K562 (cell line): Measurements from ENCODE around the gene SPRED2.

ENCODE experiments used
- EP300 ChIP-seq: IDR thresholded peaks from 2 replicates; pipeline ENCODE4 v1.6.1; 2012; ENCODE audit warnings: low read length, improper control_type of control experiment
- HDGF ChIP-seq: fragments of 450-650 bp; IDR thresholded peaks from 2 replicates; pipeline ENCODE4 v1.6.1; 2016
- NFRKB ChIP-seq: fragments of 450-650 bp; IDR thresholded peaks from 2 replicates; pipeline ENCODE4 v1.6.1; 2016; ENCODE audit warnings: low read depth
- POLR2A ChIP-seq: fragments of 450-650 bp; conservative IDR thresholded peaks from 2 replicates; pipeline ENCODE4 v1.6.1; 2016
- POLR2AphosphoS5 ChIP-seq: IDR thresholded peaks from 2 replicates; pipeline ENCODE4 v1.6.1; 2011; ENCODE audit warnings: mild to moderate bottlenecking, low read depth, low read length, moderate library complexity; ENCODE audit not compliant: control insufficient read depth, insufficient read depth
- YY1 ChIP-seq, 3 experiments: IDR thresholded peaks; 2 replicates each; pipeline ENCODE4 v1.6.1; 2011; ENCODE audit warnings: low read length in 2 of 3, mild to moderate bottlenecking in 2 of 3, moderate library complexity in 2 of 3, borderline replicate concordance in 1 of 3, control low read depth in 1 of 3, low read depth in 1 of 3; ENCODE audit not compliant: insufficient read depth in 3 of 3, insufficient replicate concordance in 2 of 3, control insufficient read depth in 1 of 3, insufficient read length in 1 of 3; ENCODE audit errors: extremely low read depth in 1 of 3
- ZKSCAN8 ChIP-seq: fragments of 200-800 bp; sonication (Bioruptor generic); IDR thresholded peaks from 2 replicates; pipeline ENCODE4 v1.6.1; 2016; ENCODE audit warnings: missing genetic modification characterization, missing compliant biosample characterization
- TF ChIP-seq, protein P1 (sequence below), 2 experiments: fragments of 450-650 bp; formaldehyde crosslinking in 1 of 2; IDR thresholded peaks; 2 replicates each; pipeline versions ENCODE4 v1.4.0 to v1.6.1; 2014 to 2020; ENCODE audit warnings: mild to moderate bottlenecking in 2 of 2, borderline replicate concordance in 1 of 2, low read depth in 1 of 2
- TF ChIP-seq, protein P2 (sequence below): fragments of 450-650 bp; IDR thresholded peaks from 2 replicates; pipeline ENCODE4 v1.7.1; 2018; ENCODE audit warnings: mild to moderate bottlenecking, low read depth; ENCODE audit not compliant: partially characterized antibody
- TF ChIP-seq, protein P3 (sequence below): fragments of 450-650 bp; conservative IDR thresholded peaks from 2 replicates; pipeline ENCODE4 v1.6.1; 2016; ENCODE audit warnings: missing genetic modification characterization, low read depth, mild to moderate bottlenecking, missing compliant biosample characterization, moderate library complexity
- TF ChIP-seq, protein P4 (sequence below), 3 experiments: IDR thresholded peaks in 2 of 3; conservative IDR thresholded peaks in 1 of 3; 2 replicates each; pipeline ENCODE4 v1.5.1; 2011 to 2012; ENCODE audit warnings: low read length in 3 of 3, mild to moderate bottlenecking in 3 of 3, control low read depth in 2 of 3, improper control_type of control experiment in 1 of 3, inconsistent platforms in 1 of 3, low read depth in 1 of 3, mixed read lengths in 1 of 3, moderate library complexity in 1 of 3; ENCODE audit not compliant: insufficient read depth in 2 of 3

DNA sequence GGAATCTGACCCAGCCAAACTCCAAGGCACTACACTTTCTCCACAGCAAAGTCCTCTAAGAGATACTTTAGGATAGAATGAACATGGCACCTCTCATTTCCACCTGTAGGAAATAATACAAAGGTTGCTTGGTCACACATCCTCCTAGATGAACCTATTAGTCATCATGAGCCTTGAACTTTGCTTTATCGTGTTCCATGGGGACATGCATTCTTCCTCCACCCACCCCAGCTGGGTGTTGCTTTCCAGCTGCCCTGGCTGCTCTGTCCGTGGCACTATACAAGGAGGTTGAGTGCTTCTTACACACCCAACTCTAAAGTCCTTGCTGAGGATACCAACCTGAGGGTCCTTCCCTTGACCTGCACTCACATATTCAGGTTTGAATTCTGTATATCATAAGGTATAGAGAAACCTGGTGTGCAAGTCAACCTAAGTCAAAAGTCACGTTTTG lies 52.7 kb downstream of the SPRED2 start:
- TF ChIP-seq, protein P1, sequence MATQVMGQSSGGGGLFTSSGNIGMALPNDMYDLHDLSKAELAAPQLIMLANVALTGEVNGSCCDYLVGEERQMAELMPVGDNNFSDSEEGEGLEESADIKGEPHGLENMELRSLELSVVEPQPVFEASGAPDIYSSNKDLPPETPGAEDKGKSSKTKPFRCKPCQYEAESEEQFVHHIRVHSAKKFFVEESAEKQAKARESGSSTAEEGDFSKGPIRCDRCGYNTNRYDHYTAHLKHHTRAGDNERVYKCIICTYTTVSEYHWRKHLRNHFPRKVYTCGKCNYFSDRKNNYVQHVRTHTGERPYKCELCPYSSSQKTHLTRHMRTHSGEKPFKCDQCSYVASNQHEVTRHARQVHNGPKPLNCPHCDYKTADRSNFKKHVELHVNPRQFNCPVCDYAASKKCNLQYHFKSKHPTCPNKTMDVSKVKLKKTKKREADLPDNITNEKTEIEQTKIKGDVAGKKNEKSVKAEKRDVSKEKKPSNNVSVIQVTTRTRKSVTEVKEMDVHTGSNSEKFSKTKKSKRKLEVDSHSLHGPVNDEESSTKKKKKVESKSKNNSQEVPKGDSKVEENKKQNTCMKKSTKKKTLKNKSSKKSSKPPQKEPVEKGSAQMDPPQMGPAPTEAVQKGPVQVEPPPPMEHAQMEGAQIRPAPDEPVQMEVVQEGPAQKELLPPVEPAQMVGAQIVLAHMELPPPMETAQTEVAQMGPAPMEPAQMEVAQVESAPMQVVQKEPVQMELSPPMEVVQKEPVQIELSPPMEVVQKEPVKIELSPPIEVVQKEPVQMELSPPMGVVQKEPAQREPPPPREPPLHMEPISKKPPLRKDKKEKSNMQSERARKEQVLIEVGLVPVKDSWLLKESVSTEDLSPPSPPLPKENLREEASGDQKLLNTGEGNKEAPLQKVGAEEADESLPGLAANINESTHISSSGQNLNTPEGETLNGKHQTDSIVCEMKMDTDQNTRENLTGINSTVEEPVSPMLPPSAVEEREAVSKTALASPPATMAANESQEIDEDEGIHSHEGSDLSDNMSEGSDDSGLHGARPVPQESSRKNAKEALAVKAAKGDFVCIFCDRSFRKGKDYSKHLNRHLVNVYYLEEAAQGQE (IDR thresholded peaks at IDR 0.05; ENCODE audit: borderline replicate concordance), result no peak
- TF ChIP-seq, protein P1 (CRISPR knock-in tag; IDR thresholded peaks at IDR 0.05; ENCODE audit: low read depth), result no peak
- TF ChIP-seq YY1 (IDR thresholded peaks at IDR 0.05; ENCODE audit: borderline replicate concordance in 1 of 3, control insufficient read depth in 1 of 3, extremely low read depth in 1 of 3, insufficient read depth in 3 of 3, insufficient read length in 1 of 3, insufficient replicate concordance in 2 of 3, low read depth in 1 of 3, low read length in 2 of 3) (no peak), EP300 (no peak), NFRKB (no peak), ZKSCAN8 (no peak), HDGF (no peak), POLR2A (no peak), POLR2AphosphoS5 (no peak)
- TF ChIP-seq, protein P2, sequence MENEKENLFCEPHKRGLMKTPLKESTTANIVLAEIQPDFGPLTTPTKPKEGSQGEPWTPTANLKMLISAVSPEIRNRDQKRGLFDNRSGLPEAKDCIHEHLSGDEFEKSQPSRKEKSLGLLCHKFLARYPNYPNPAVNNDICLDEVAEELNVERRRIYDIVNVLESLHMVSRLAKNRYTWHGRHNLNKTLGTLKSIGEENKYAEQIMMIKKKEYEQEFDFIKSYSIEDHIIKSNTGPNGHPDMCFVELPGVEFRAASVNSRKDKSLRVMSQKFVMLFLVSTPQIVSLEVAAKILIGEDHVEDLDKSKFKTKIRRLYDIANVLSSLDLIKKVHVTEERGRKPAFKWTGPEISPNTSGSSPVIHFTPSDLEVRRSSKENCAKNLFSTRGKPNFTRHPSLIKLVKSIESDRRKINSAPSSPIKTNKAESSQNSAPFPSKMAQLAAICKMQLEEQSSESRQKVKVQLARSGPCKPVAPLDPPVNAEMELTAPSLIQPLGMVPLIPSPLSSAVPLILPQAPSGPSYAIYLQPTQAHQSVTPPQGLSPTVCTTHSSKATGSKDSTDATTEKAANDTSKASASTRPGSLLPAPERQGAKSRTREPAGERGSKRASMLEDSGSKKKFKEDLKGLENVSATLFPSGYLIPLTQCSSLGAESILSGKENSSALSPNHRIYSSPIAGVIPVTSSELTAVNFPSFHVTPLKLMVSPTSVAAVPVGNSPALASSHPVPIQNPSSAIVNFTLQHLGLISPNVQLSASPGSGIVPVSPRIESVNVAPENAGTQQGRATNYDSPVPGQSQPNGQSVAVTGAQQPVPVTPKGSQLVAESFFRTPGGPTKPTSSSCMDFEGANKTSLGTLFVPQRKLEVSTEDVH, result no peak
- TF ChIP-seq, protein P3, sequence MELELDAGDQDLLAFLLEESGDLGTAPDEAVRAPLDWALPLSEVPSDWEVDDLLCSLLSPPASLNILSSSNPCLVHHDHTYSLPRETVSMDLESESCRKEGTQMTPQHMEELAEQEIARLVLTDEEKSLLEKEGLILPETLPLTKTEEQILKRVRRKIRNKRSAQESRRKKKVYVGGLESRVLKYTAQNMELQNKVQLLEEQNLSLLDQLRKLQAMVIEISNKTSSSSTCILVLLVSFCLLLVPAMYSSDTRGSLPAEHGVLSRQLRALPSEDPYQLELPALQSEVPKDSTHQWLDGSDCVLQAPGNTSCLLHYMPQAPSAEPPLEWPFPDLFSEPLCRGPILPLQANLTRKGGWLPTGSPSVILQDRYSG, result no peak
- TF ChIP-seq, protein P4, sequence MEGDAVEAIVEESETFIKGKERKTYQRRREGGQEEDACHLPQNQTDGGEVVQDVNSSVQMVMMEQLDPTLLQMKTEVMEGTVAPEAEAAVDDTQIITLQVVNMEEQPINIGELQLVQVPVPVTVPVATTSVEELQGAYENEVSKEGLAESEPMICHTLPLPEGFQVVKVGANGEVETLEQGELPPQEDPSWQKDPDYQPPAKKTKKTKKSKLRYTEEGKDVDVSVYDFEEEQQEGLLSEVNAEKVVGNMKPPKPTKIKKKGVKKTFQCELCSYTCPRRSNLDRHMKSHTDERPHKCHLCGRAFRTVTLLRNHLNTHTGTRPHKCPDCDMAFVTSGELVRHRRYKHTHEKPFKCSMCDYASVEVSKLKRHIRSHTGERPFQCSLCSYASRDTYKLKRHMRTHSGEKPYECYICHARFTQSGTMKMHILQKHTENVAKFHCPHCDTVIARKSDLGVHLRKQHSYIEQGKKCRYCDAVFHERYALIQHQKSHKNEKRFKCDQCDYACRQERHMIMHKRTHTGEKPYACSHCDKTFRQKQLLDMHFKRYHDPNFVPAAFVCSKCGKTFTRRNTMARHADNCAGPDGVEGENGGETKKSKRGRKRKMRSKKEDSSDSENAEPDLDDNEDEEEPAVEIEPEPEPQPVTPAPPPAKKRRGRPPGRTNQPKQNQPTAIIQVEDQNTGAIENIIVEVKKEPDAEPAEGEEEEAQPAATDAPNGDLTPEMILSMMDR (IDR thresholded peaks at IDR 0.05 in 2 of 3, conservative IDR thresholded peaks at IDR 0.05 in 1 of 3; ENCODE audit: insufficient read depth in 2 of 3, low read depth in 1 of 3, low read length in 3 of 3), result no peak
